Measurements from ENCODE around the gene PLAU. TPM values are rescaled to one million over a fixed set of nuclear protein-coding genes. Genes with fewer than 3 reads are reported as not detected.

PLAU gene
- total and polyA plus RNA-seq, 2 of the 4 experiments (the other 2 are of a cell fraction): 123 to 283 TPM

- 0 out of 2 replicates have a peak, but pooled peaks have one; percentile 11 for TF ChIP-seq USF2 (IDR thresholded peaks at IDR 0.05; ENCODE audit: low read depth, low read length)
Observed at GRCh38 chr10:73892310-73893030, 18.5 kb upstream of the PLAU start (continued).

GRCh38 chr10:73893426-73893825, 17.5 kb upstream of the PLAU start:
- Histone ChIP-seq H3K4me3 (ENCODE audit: insufficient read depth, low read depth, low read length) (no peak overlapping the region), H3K23ac (ENCODE audit: low read depth, low read length) (peak overlapping the region; percentile 61), H3K4me1 (ENCODE audit: control insufficient read depth, insufficient read depth, low read length) (peaks cover 26% of the 10 kb centered on the region), H3K36me3 (ENCODE audit: control insufficient read depth, insufficient read depth, low read length) (no peaks in the 10 kb centered on the region), H3K4me2 (ENCODE audit: low read depth, low read length) (no peak overlapping the region), H3K9me1 (ENCODE audit: insufficient read depth, low read length) (peaks cover 39% of the 10 kb centered on the region), H2AK9ac (replicated peaks; ENCODE audit: low read depth, low read length, poor library complexity) (no peak overlapping the region), H4K8ac (ENCODE audit: low read depth in 2 of 2, low read length in 2 of 2) (peak overlapping the region; percentile 24 to 72), H3K56ac (ENCODE audit: extremely low read depth, insufficient read depth, low read length) (no peak overlapping the region; the same call in 1 of the 2 replicates), H3K79me1 (ENCODE audit: low read depth in 1 of 2, low read length in 2 of 2) (peaks cover 6 to 41% of the 10 kb centered on the region in 2 experiments; a peak in 3 of 4 replicates), H2AK5ac (ENCODE audit: low read depth, low read length) (peak overlapping the region; percentile 97), H3K18ac (ENCODE audit: low read depth, low read length) (peak overlapping the region; percentile 80; the same call in 1 of the 2 replicates), H4K5ac (ENCODE audit: low read depth, low read length) (no peak overlapping the region), H3K27me3 (ENCODE audit: control insufficient read depth, insufficient read depth, low read length) (no peaks in the 10 kb centered on the region), H3K27ac (ENCODE audit: insufficient read depth, low read length) (no peak overlapping the region), H3K9me3 (ENCODE audit: control insufficient read depth, insufficient read depth, low read length) (no peaks in the 10 kb centered on the region), H2BK20ac (ENCODE audit: low read depth, low read length) (peak overlapping the region; percentile 93), H3K4ac (ENCODE audit: low read depth, low read length) (peak overlapping the region; percentile 88), H2BK120ac (ENCODE audit: low read depth, low read length) (peak overlapping the region; percentile 98), H4K20me1 (ENCODE audit: insufficient read depth, low read length) (no peaks in the 10 kb centered on the region), H2BK5ac (ENCODE audit: low read depth, low read length, poor library complexity, severe bottlenecking) (peak overlapping the region; percentile 44), H3K14ac (replicated peaks; ENCODE audit: low read depth, low read length) (peak overlapping the region; percentile 79), H2AFZ (replicated peaks; ENCODE audit: low read length, poor library complexity) (no peak overlapping the region), H4K91ac (ENCODE audit: insufficient read depth, low read depth, low read length) (peak overlapping the region; percentile 84), H2BK15ac (ENCODE audit: low read depth, low read length) (peak overlapping the region; percentile 94), H3K9ac (ENCODE audit: low read depth, low read length) (no peak overlapping the region)
- ChIA-PET CTCF (interaction anchor here (0.8 to 1.1 kb wide), 2 partner anchors 47 to 237 kb away, joined by 4 to 5 read pairs; no protein-coding TSS in a partner anchor), POLR2A (ENCODE audit: unreplicated experiment) (interaction anchor here (1.1 kb wide), 1 partner anchor 18 kb away, joined by 4 read pairs; no protein-coding TSS in a partner anchor)
- WGBS, 2 experiments (ENCODE audit: extremely low coverage in 2 of 2, insufficient read length in 1 of 2): 86% methylated on average over 1 of the region's 8 CpGs; no CpG with 5 or more reads in 1 of the 2 experiments
- no peak for ATAC-seq (ENCODE audit: low read depth)
- TF ChIP-seq SMC3 (IDR thresholded peaks at IDR 0.05; ENCODE audit: low read depth, low read length) (no peak), RAD21 (IDR thresholded peaks at IDR 0.05; ENCODE audit: low read length) (no peak), BHLHE40 (IDR thresholded peaks at IDR 0.05; ENCODE audit: low read depth, low read length) (no peak), RFX5 (IDR thresholded peaks at IDR 0.05; ENCODE audit: low read depth, low read length) (no peak), CHD1 (IDR thresholded peaks at IDR 0.05; ENCODE audit: low read depth, low read length) (no peak)
- intact Hi-C loops (cut with micrococcal nuclease): no loop called here
- dilution Hi-C loops (cut with HindIII; ENCODE audit: low sequenced_read_pairs, unreplicated experiment): no loop called here
- BruUV-seq (replicated peaks): no TSS peak
- DNase-seq: no peak
- in situ Hi-C loops (cut with MboI; ENCODE audit: low sequenced_read_pairs): no loop called here
